SK-N-SH (cell line): ENCODE results near the gene PRELID3B. TPM values are rescaled to one million over a fixed set of nuclear protein-coding genes. Genes with fewer than 3 reads are reported as not detected.

Experiments used
- CTCF ChIA-PET: fragments of 300-600, 350-600 bp; formaldehyde crosslinking; extraction: SDS; loops from one replicate; lab custom pipeline; 2021; lab: Yijun Ruan, JAX
- POLR2A ChIA-PET: fragments of 350-600 bp; sonication (Branson Sonifier 250); formaldehyde crosslinking; extraction: SDS; loops from one replicate; lab custom pipeline; 2020; ENCODE audit warnings: antibody characterized with exemption, inconsistent platforms; lab: Yijun Ruan, JAX
- DNase-seq: peaks from one replicate; pipeline ENCODE4 v3.0.0; 2012
- H2AFZ ChIP-seq: fragments of 200-600 bp; sonication (generic); 2 replicates; pipeline ENCODE4 v1.8.1; 2016; ENCODE audit warnings: antibody characterized with exemption, mild to moderate bottlenecking, low read depth
- H3F3A ChIP-seq: fragments of 200-600 bp; sonication (generic); replicated peaks from 2 replicates; pipeline ENCODE3; 2016; ENCODE audit warnings: antibody characterized with exemption, mild to moderate bottlenecking; ENCODE audit not compliant: insufficient read depth
- H3K27ac ChIP-seq, 2 experiments: fragments of 200-500 bp in 1 of 2; fragments of 200-600 bp in 1 of 2; sonication (Bioruptor generic) in 1 of 2; sonication (generic), shearing (Covaris generic) in 1 of 2; 2 replicates each; pipeline versions ENCODE4 v1.5.1 to v1.6.1; 2014 to 2016; ENCODE audit warnings: low read depth in 2 of 2, inconsistent platforms in 1 of 2, low read length in 1 of 2, mild to moderate bottlenecking in 1 of 2, mixed read lengths in 1 of 2
- H3K27me3 ChIP-seq: fragments of 200-600 bp; sonication (generic), shearing (Covaris generic); 2 replicates; pipeline ENCODE4 v1.6.1; 2016; ENCODE audit warnings: mixed run types; ENCODE audit not compliant: insufficient read depth
- H3K36me3 ChIP-seq, 2 experiments: fragments of 200-500 bp in 1 of 2; fragments of 200-600 bp in 1 of 2; sonication (Bioruptor generic) in 1 of 2; sonication (generic) in 1 of 2; replicated peaks in 1 of 2; 2 replicates each; pipeline versions ENCODE3 to v1.5.1; 2014 to 2016; ENCODE audit warnings: low read length in 1 of 2, mild to moderate bottlenecking in 1 of 2; ENCODE audit not compliant: insufficient read depth in 2 of 2, control insufficient read depth in 1 of 2
- H3K4me1 ChIP-seq, 2 experiments: fragments of 200-500 bp in 1 of 2; fragments of 200-600 bp in 1 of 2; sonication (Bioruptor generic) in 1 of 2; sonication (generic), shearing (Covaris generic) in 1 of 2; 2 replicates each; pipeline versions ENCODE4 v1.5.1 to v1.6.1; 2014 to 2016; ENCODE audit warnings: low read depth in 1 of 2, low read length in 1 of 2, mixed run types in 1 of 2; ENCODE audit not compliant: insufficient read depth in 2 of 2, control insufficient read depth in 1 of 2
- H3K4me2 ChIP-seq: fragments of 200-600 bp; sonication (generic), shearing (Covaris generic); 2 replicates; pipeline ENCODE4 v1.6.1; 2017; ENCODE audit warnings: mixed run types
- H3K4me3 ChIP-seq, 2 experiments: fragments of 200-500 bp in 1 of 2; fragments of 200-600 bp in 1 of 2; sonication (Bioruptor generic) in 1 of 2; sonication (generic), shearing (Covaris generic) in 1 of 2; 2 replicates each; pipeline versions ENCODE4 v1.5.1 to v1.8.1; 2014 to 2016; ENCODE audit warnings: low read depth in 2 of 2, inconsistent platforms in 1 of 2, low read length in 1 of 2, mild to moderate bottlenecking in 1 of 2, mixed read lengths in 1 of 2, moderate library complexity in 1 of 2
- H3K79me2 ChIP-seq: fragments of 200-600 bp; sonication (generic); 2 replicates; pipeline ENCODE4 v1.8.1; 2017; ENCODE audit warnings: mild to moderate bottlenecking; ENCODE audit not compliant: insufficient read depth
- H3K9ac ChIP-seq: fragments of 200-600 bp; sonication (generic); 2 replicates; pipeline ENCODE4 v1.6.1; 2017; ENCODE audit warnings: mixed run types
- H3K9me2 ChIP-seq: fragments of 200-600 bp; sonication (generic); 2 replicates; pipeline ENCODE4 v1.6.1; 2017; ENCODE audit warnings: mixed run types
- H3K9me3 ChIP-seq: fragments of 200-600 bp; sonication (generic); 2 replicates; pipeline ENCODE4 v1.6.1; 2017; ENCODE audit warnings: mixed run types, mild to moderate bottlenecking, moderate library complexity
- H4K20me1 ChIP-seq: fragments of 200-600 bp; sonication (generic); 2 replicates; pipeline ENCODE4 v1.6.1; 2017; ENCODE audit warnings: mild to moderate bottlenecking, mixed run types; ENCODE audit not compliant: insufficient read depth
- EP300 ChIP-seq, 2 experiments: IDR thresholded peaks; 2 replicates each; pipeline versions ENCODE4 v1.4.0 to v1.6.1; 2012; ENCODE audit warnings: borderline replicate concordance in 1 of 2, low read depth in 1 of 2, low read length in 1 of 2
- FOXJ3 ChIP-seq: sonication (generic); formaldehyde crosslinking; IDR thresholded peaks from 2 replicates; pipeline ENCODE4 v1.5.1; 2020; ENCODE audit warnings: mild to moderate bottlenecking, missing genetic modification reagents
- FOXM1 ChIP-seq: IDR thresholded peaks from 2 replicates; pipeline ENCODE4 v1.4.0; 2012; ENCODE audit warnings: low read depth, mild to moderate bottlenecking
- MEF2A ChIP-seq: IDR thresholded peaks from 2 replicates; pipeline ENCODE4 v1.4.0; 2012; ENCODE audit warnings: low read depth, borderline replicate concordance
- NRF1 ChIP-seq: IDR thresholded peaks from 2 replicates; pipeline ENCODE4 v1.6.1; 2012; ENCODE audit warnings: low read depth, mild to moderate bottlenecking, low read length
- POLR2AphosphoS5 ChIP-seq: IDR thresholded peaks from 2 replicates; pipeline ENCODE4 v1.6.1; 2012; ENCODE audit warnings: low read depth, low read length
- RAD21 ChIP-seq: IDR thresholded peaks from 2 replicates; pipeline ENCODE4 v1.6.1; 2012; ENCODE audit warnings: mild to moderate bottlenecking, low read length
- RXRA ChIP-seq: IDR thresholded peaks from 2 replicates; pipeline ENCODE4 v1.4.0; 2012; ENCODE audit warnings: low read depth, mild to moderate bottlenecking, borderline replicate concordance
- SIN3A ChIP-seq: IDR thresholded peaks from 2 replicates; pipeline ENCODE4 v1.6.1; 2012; ENCODE audit warnings: low read depth, mild to moderate bottlenecking, low read length, moderate library complexity, borderline replicate concordance
- SMC3 ChIP-seq: IDR thresholded peaks from 2 replicates; pipeline ENCODE4 v1.6.1; 2012; ENCODE audit warnings: low read depth, low read length, improper control_type of control experiment
- TCF12 ChIP-seq: IDR thresholded peaks from 2 replicates; pipeline ENCODE4 v1.4.0; 2012
- WGBS: methylation state at CpG from one replicate; pipeline ENCODE4 v1.1.6; 2017; ENCODE audit warnings: low lambda C conversion rate; 5-methylcytosine and 5-hydroxymethylcytosine counted together
- polyA plus RNA-seq, 3 experiments: library from polyadenylated mRNA; depleted of rRNA; stranded (reverse); fragments of >200 nt; gene quantifications; 2 replicates each; pipeline ENCODE4 v1.2.3, GENCODE V29; 2012
- TF ChIP-seq, protein P1 (sequence below): IDR thresholded peaks from 2 replicates; pipeline ENCODE4 v1.4.0; 2012; ENCODE audit warnings: low read depth, borderline replicate concordance
- TF ChIP-seq, protein P2 (sequence below): IDR thresholded peaks from 2 replicates; pipeline ENCODE4 v1.4.0; 2012; ENCODE audit warnings: low read depth
- TF ChIP-seq, protein P3 (sequence below): fragments of 200-600 bp; sonication (generic); IDR thresholded peaks from 2 replicates; pipeline ENCODE4 v1.6.1; 2017; ENCODE audit warnings: antibody characterized with exemption, mild to moderate bottlenecking, moderate library complexity
- TF ChIP-seq, protein P4 (sequence below): IDR thresholded peaks from 2 replicates; pipeline ENCODE4 v1.4.0; 2012; ENCODE audit warnings: low read depth, borderline replicate concordance
- TF ChIP-seq, protein P5 (sequence below): fragments of 150-350 bp; IDR thresholded peaks from 2 replicates; pipeline ENCODE4 v1.6.1; 2017; ENCODE audit warnings: antibody characterized with exemption, low read length, low read depth, borderline replicate concordance

PRELID3B gene
- polyA plus RNA-seq, 1 of the 3 experiments (the other 2 are of a cell fraction), result 20.9 TPM

DNA sequence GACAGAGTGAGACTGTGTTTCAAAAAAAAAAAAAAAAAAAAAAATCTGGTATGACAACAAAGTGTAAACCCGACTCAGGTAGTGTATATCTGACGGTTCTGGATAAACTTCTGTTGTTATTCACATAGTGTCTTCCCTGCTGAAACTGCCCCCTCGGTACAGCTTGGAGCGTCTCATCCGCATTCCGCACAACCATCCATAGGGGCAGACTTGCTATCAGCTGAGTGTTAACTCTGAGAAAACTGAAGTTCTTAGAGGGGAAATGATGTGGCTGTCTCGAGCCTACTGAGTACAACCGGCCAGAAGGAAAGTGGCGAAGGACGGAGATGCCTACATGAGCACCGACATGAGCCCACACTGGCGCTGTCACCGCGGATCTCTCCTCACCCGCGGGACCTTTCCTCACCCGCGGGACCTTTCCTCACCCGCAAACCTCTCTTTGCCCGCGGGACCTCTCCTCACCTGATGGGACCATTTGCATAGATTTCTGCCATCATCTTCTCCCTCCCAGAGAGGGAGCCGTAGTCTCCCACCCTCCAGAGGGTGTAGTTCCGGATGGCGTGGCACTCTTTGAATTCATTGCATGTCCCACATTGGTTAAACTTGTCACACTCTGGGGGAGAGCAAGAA lies 45.3 kb downstream of the PRELID3B start:
- POLR2A ChIA-PET, result interaction anchor here (0.6 kb wide), 1 partner anchor 19 kb away, joined by 4 read pairs; no protein-coding TSS in a partner anchor
- no peaks in the 10 kb centered on the region for H3F3A ChIP-seq
- H3K27ac ChIP-seq, result no peak overlapping the region
- no peaks in the 10 kb centered on the region for H3K27me3 ChIP-seq
- H3K36me3 ChIP-seq, result peaks cover 17 to 30% of the 10 kb centered on the region in 2 experiments
- DNase-seq, result no peak
- CTCF ChIA-PET, result no interaction called here
- no peak overlapping the region for H3K4me3 ChIP-seq
- H3K4me2 ChIP-seq, result no peak overlapping the region
- peaks cover 0 to 3% of the 10 kb centered on the region in 2 experiments; a peak in 1 of 4 replicates for H3K4me1 ChIP-seq
- H4K20me1 ChIP-seq, result no peaks in the 10 kb centered on the region
- H3K9me2 ChIP-seq, result no peaks in the 10 kb centered on the region
- TF ChIP-seq EP300 (IDR thresholded peaks at IDR 0.05; ENCODE audit: borderline replicate concordance in 1 of 2, low read depth in 1 of 2, low read length in 1 of 2), result no peak
- no peak for TF ChIP-seq FOXJ3 (CRISPR knock-in tag)
- TF ChIP-seq NRF1, result no peak
- no peak for TF ChIP-seq SMC3
- TF ChIP-seq, protein P1, sequence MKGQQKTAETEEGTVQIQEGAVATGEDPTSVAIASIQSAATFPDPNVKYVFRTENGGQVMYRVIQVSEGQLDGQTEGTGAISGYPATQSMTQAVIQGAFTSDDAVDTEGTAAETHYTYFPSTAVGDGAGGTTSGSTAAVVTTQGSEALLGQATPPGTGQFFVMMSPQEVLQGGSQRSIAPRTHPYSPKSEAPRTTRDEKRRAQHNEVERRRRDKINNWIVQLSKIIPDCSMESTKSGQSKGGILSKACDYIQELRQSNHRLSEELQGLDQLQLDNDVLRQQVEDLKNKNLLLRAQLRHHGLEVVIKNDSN, result no peak
- TF ChIP-seq, protein P2, sequence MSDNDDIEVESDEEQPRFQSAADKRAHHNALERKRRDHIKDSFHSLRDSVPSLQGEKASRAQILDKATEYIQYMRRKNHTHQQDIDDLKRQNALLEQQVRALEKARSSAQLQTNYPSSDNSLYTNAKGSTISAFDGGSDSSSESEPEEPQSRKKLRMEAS, result no peak
- TF ChIP-seq RXRA, result no peak
- TF ChIP-seq, protein P3, sequence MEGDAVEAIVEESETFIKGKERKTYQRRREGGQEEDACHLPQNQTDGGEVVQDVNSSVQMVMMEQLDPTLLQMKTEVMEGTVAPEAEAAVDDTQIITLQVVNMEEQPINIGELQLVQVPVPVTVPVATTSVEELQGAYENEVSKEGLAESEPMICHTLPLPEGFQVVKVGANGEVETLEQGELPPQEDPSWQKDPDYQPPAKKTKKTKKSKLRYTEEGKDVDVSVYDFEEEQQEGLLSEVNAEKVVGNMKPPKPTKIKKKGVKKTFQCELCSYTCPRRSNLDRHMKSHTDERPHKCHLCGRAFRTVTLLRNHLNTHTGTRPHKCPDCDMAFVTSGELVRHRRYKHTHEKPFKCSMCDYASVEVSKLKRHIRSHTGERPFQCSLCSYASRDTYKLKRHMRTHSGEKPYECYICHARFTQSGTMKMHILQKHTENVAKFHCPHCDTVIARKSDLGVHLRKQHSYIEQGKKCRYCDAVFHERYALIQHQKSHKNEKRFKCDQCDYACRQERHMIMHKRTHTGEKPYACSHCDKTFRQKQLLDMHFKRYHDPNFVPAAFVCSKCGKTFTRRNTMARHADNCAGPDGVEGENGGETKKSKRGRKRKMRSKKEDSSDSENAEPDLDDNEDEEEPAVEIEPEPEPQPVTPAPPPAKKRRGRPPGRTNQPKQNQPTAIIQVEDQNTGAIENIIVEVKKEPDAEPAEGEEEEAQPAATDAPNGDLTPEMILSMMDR, result no peak
- TF ChIP-seq SIN3A, result no peak
- TF ChIP-seq FOXM1, result no peak
- TF ChIP-seq MEF2A, result no peak
- TF ChIP-seq, protein P4, sequence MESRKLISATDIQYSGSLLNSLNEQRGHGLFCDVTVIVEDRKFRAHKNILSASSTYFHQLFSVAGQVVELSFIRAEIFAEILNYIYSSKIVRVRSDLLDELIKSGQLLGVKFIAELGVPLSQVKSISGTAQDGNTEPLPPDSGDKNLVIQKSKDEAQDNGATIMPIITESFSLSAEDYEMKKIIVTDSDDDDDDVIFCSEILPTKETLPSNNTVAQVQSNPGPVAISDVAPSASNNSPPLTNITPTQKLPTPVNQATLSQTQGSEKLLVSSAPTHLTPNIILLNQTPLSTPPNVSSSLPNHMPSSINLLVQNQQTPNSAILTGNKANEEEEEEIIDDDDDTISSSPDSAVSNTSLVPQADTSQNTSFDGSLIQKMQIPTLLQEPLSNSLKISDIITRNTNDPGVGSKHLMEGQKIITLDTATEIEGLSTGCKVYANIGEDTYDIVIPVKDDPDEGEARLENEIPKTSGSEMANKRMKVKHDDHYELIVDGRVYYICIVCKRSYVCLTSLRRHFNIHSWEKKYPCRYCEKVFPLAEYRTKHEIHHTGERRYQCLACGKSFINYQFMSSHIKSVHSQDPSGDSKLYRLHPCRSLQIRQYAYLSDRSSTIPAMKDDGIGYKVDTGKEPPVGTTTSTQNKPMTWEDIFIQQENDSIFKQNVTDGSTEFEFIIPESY, result no peak
- TF ChIP-seq RAD21, result no peak
- no peak for TF ChIP-seq TCF12
- TF ChIP-seq, protein P5, sequence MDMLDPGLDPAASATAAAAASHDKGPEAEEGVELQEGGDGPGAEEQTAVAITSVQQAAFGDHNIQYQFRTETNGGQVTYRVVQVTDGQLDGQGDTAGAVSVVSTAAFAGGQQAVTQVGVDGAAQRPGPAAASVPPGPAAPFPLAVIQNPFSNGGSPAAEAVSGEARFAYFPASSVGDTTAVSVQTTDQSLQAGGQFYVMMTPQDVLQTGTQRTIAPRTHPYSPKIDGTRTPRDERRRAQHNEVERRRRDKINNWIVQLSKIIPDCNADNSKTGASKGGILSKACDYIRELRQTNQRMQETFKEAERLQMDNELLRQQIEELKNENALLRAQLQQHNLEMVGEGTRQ, result no peak
- no peak for TF ChIP-seq POLR2AphosphoS5
- no peaks in the 10 kb centered on the region for H3K9me3 ChIP-seq
- H2AFZ ChIP-seq, result no peak overlapping the region
- no peaks in the 10 kb centered on the region for H3K79me2 ChIP-seq
- no peak overlapping the region for H3K9ac ChIP-seq
- WGBS, result 95% methylated on average over 23 of the region's 24 CpGs
